HG03039 (cell line): ENCODE data around the gene HUNK.

Experiments
- ATAC-seq: cut with Tn5 transposase; IDR thresholded peaks from one replicate; pipeline ENCODE4 v1.9.1; 2021; ENCODE audit warnings: mild to moderate bottlenecking, moderate library complexity; ENCODE audit not compliant: unreplicated experiment

HUNK gene

DNA sequence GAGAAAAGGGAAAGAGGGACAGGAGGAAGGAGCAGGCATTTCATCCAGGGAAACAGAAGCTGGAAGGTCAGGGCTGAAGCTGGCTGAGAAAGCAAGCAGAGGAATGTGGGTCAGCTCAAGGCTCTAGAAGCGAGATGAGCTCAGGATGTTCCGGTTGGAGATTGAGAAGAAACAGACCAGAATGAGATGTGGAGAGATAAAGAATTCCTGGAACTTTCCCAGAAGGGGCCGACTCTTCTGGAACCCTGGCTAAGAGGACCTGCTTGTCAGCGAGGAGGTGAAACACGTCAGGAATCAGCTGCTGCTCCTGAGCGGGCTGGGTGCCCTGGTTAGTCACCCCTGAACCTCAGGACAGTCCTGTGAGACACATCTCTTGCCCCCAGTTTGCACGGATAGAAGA is 75.9 kb downstream of the HUNK start:
- no peak for ATAC-seq

DNA sequence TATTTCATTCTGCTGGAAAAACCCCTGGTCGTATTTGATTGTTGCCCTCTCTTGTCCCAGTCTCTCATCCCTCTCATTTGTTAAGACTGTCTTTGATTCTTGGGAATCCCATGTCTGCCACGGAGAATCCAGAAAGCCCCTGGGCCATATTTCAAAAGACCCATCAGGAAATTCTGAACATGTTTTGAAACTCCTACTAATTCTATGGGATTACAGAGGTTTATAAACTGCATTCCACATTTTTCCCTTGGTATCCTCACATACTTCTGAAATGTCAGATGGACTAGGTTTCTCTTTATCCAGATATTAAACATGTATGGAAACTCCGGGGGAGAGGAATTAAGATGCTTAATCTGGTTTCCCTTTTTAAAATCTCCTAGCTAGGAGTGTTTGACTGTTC is 80.0 kb downstream of the HUNK start:
- no peak for ATAC-seq

DNA sequence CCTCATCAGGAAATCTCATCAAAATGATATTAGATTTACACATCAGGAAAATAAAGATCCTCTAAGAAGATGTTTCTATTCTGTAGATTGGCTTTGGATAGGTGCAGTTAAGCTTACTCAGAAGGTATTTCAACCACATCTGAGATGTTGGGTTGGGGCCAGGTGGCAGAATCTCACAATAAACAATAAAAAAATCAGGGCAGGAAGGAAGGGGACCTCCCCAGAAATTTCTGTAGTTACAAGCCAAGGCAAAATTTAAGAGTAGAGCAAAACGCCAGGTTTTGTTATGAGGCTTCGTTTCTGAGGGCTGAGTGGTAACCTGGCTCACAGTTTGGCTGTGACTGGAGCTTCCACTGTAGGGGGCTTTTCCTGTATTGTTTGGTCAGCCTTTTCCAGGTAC is 84.8 kb downstream of the HUNK start:
- ATAC-seq: no peak

DNA sequence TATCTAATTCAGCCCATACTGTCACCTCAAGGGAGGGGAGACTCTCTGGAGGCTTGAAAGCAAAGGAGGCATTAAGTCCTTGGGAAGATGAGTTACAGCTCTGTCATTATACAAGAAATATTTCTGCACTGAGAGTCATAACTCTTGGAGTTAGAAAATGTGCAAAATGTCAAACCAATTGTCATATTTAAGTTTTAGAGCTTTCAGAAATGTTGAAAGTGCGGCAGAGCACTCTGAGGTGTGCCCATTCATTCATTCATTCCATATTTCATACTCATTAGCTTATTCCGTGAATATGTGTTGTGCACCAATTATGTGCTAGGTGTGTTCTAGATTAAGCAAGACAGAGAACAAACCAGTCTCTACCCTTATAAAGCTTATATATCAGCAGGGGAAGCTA is 87.1 kb downstream of the HUNK start:
- no peak for ATAC-seq

DNA sequence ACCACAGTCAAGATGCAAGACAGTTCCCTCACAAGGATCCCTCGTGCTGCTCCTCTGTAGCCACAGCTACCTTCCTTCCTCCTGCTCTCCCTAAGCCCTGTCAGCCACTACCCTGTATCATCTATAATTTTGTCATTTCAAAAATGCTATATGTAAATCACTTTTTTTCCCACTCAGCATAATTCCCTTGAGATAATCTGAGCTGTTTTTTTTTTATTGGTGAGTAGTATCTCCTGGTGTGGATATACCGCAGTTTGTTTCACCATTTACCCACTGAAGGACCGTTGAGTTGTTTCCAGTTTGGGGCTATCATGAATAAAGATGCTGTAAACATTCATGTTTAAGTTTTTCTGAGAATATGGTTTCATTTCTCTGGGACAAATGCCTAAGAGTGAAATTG is 88.2 kb downstream of the HUNK start:
- ATAC-seq: no peak

DNA sequence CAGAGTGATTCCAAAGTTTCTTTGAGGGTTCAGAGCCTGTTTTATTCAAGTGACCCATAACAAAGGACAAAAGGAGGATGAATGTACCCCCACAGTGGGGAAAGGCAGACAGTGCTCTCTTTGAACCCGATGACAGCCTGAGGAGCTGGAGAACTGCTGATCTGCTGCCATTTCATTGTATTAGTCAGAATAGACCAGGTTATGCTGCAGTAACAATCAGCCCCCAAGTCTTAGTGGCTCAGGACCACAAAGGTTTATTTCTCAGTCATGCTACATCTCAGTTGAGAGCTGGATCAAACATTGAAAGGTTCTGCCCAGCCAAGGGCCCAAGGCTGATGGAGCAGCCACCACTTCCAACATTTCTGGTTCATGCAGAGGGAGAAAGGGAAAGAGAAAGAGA is 88.9 kb downstream of the HUNK start:
- ATAC-seq: no peak

DNA sequence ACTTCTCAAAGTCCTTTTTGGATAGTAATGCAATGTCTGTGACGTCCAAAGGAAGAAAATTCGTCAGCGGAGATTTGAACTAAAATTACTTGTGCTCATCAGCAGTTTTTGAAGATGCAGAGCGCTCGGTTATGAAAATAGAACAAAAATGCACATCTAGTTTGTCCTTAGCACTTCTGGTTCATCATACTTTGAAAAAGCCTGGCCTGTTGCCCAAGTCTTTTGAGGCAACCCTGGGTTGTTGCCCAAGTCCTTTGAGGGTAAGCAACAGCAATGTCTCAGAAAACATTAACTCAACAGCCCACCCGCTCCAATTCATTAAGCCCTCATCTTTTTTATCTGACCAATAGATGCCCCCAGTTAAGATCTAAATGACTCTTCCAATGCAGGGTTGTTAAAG is 91.9 kb downstream of the HUNK start:
- no peak for ATAC-seq

DNA sequence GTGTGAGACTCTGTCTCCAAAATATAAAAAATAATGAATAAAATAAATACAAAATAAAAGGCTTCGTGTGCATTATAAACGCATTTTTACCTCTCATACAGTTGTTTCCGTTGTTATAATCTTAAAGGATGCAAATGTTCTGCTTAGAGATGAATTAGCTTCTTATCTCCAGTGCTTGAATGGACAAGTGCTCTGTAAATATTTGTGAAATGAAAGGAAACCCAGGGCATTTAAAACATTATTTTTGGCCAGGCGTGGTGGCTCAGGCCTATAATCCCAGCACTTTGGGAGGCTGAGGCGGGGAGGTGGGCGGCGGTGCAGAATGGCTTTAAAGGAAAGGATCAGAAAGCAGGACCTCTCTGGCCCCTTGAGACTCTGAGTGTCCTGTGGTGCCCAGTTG is 94.5 kb downstream of the HUNK start:
- no peak for ATAC-seq

DNA sequence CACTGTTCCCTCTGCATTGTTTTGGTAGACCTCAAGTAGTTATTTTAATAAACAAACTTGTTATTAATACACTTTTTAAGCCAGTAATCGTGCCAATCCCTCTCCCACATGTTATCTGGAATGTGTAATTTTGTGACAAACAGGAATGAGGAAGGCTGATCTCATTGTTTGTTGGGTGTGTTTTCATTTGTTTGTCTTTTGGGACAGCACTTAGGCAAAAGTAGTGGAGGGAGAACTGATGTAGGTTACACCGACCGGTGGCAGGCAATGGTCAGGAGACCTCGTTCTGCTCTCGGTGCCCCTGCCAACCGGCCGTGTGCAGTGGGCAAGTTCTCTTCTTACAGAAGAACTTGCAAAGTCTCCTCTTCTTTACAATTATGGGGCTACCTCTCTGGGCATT is 99.8 kb downstream of the HUNK start:
- no peak for ATAC-seq

DNA sequence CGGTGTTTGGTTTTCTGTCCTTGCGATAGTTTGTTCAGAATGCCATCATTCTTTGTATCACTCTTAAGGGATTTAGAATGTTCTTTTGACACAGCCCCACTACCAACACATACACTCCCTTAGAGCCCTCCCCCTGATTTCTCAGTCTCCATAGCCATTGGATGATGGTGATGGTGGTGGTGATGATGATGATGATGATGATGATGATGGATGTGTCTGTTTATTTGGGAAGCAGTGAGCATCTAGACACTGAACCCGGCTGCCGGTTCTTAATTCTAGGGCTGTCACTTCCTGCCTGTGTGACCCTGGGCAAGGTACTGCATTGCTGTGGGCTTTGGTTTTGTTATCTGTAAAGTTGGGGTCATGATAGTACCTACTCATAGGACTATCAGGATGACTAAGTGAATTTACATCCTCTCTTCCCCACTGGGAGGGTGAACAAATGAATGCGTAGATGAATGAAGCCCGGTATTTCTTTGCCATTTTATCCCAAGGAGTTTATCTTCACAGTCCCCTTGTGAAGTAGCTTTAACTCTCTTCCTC is 100.7 kb downstream of the HUNK start:
- no peak for ATAC-seq

DNA sequence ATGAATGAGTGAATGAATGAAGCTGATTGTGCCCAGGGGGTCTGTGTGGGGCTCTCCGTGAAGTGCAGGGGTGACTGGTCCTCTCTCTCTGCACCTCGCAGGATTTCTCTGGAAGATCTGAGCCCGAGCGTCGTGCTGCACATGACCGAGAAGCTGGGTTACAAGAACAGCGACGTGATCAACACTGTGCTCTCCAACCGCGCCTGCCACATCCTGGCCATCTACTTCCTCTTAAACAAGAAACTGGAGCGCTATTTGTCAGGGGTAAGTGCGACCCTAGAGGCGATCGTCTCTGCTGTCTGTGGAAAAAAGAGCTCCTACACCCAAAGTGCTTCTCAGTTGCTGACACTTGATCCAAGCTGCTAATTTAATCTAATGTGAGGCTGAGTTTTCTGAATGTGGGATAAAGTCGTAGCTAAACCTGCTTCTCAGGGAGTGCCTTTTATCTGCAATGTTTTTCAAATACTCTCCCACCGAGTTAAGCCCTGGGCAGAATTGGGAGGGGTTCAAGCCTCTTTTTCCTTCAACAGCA is 101.7 kb downstream of the HUNK start:
- ATAC-seq: no peak

DNA sequence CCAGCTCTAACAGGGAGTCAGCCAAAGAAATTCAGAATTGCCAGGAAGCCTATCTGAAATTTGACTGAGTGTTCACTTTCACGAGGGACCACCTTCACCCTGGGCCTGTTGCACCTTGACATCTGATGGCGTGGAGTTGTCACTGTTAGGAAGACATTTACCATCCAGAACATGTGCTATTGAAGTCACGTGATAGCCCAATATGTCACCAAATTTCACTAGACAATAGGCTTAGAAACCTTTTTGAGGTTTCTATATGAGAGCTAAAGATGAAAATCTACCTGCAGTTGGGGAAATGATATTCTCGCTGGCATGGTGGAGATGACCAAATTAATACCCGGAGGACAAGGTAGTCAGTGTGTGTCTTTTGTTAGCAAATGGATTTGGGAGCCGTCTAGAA is 102.7 kb downstream of the HUNK start:
- ATAC-seq: no peak

DNA sequence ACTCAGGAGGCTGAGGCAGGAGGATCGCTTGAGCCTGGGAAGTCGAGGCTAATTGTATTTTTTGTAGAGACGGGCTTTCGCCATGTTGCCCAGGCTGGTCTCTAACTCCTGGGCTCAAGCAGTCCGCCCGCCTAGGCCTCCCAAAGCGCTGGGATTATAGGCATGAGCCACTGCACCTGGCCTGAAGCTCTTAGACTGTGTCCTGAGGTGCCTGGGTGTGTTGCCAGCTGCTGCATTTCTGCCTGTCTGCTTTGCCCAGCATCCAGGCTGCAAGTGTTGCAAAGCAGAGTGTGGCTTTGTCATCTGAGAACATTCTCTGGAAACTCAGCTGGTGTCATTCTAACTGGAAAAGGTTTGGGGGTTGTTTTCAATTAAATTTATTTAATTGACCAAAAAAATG is 105.0 kb downstream of the HUNK start:
- ATAC-seq: no peak

DNA sequence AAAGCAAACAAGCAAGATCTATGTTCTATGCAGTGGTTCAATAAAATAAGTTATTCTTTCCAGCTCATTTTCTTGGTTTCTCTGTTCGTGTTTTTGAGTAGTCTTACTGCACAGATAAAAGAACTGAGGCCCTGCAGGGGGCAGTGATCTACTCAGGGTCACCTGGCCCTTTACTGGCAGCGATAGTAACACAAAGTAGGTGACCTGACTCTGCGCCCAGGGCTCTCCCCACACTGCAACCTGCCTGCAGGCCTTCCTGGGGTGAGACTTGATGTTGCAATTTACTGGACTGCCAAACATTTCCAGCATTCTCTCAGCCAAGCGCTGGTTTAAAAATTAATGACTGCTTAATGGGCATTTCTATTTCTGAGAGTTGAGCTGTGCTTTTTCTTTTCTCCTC is 110.3 kb downstream of the HUNK start:
- no peak for ATAC-seq

DNA sequence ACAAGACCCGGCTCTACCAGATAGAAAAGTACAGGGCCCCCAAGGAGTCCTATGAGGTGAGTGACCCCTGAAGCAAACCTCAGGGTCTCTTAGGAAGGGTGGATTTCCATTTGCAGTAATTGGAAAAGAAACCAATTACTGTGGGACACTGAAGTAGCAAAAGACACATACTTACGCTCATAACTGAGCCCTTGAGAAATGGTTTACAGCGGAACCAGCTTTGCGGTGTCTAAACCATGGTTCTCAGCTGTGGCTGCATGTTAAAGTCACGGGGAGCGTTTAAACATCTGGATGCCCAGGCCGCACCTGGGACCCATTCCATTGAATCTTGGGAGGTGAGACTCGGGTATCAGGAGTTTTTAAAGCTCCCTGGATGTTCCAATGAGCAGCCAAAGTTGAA is 110.7 kb downstream of the HUNK start:
- ATAC-seq: no peak

DNA sequence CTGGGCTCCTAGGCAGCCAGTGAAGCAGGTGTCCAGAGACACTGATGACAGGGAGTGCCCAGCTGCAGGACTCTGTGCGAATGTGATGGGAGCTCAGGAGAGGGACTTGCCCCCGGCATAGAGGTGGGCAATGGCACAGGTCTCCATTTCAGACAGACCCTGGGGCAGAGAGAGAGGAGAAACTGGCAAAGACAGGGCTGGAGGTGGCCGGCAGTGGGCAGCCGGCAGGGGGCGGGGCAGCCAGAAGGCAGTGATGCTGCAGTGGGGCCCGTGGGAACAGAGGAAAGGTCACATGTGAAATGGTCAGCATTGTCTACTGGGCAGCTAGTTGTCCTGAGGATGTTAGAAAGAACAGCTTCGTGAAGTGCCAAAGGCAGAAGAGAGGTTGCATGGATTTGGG is 112.6 kb downstream of the HUNK start:
- no peak for ATAC-seq

DNA sequence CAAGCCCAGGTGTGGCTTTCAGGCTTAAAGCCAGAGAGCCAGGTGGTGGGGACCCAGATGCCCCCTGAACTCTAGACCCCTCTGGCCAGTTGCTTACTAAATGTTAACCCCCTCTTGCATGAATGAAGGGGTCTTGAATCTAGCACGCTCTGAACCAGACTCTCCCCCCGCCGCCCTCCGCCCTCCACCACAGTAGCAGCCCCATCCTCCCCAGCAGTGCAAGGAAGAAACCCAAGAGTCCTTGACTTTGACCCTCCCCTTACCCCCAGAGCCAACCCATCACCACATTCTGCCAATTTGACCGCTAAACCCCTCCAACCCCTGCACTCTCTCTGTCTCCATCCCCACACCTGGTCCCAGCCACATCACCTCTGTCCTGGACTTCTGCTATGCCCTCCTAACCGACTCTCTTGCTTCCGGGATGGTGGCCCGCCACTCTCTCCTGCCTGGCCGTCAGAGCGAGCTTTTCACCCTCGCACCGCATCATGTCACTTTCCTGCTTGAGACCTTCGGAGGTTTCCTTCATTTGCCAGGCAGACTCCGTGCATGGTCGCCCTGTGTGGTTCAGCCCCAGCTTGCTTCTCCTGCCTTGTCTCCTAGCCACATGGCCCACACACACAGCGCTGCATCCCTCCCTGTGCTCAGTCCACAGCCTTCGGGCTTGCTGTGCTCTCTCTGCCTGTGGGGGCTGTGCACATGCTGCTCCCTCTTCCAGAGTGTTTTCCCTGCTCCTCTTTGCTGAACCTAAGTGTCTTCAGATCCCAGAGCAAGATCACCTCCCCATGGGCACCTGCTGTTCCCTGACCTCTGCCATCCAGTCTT is 113.4 kb downstream of the HUNK start:
- ATAC-seq: no peak

DNA sequence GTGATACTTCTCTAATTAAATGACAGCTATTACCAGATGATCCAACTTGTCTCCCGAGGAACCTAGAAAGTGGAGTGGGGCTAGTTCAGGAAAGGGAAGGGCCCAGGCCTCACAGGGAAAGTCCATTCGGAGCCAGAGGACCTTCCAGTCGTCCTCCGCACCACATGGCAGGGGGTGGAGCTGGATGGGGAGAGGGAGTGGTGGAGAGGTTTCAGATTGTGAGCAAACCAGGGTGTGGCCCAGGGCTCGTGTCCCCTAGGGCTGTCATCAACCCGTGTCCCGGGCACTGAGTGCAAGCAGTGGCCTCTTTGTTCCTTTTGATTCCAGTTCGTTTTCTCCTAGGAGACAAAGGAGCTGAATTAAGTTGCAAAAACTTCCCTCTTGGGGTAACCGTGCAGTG is 114.9 kb downstream of the HUNK start:
- no peak for ATAC-seq

DNA sequence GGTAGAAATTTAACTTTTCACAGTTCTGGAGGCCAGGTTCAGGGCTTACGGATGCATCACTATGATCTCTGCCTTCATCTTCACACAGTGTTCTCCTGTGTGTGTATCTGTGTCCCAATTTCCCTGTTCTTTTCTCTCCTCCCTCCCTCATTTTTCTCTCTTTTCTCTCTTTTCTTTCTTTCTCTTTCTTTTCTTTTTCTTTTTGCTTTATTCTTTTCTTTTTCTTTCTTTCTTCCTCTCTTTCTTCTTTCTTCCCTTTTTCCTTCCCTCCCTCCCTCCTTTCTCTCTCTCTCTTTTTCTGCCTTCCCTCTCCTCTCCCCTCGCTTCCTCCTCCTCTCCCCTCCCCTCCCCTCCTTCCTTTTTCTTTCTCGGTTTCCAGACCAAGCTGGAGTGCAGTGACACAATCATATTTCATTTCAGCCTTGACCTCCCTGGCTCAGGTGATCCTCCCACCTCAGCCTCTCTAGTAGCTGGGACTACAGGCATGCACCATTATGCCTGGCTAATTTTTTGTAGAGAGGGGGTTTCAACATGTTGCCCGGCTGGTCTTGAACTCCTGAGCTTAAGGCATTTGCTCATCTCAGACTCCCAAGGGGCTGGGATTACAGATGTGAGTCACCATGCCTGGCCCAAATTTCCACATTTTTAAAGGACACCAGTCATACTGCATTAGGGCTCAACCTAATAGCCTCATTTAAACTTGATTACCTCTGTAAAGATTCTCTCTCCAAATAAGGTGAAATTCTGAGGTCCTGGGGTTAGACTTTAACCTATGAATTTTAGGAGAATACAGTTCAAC is 115.9 kb downstream of the HUNK start:
- ATAC-seq: no peak

DNA sequence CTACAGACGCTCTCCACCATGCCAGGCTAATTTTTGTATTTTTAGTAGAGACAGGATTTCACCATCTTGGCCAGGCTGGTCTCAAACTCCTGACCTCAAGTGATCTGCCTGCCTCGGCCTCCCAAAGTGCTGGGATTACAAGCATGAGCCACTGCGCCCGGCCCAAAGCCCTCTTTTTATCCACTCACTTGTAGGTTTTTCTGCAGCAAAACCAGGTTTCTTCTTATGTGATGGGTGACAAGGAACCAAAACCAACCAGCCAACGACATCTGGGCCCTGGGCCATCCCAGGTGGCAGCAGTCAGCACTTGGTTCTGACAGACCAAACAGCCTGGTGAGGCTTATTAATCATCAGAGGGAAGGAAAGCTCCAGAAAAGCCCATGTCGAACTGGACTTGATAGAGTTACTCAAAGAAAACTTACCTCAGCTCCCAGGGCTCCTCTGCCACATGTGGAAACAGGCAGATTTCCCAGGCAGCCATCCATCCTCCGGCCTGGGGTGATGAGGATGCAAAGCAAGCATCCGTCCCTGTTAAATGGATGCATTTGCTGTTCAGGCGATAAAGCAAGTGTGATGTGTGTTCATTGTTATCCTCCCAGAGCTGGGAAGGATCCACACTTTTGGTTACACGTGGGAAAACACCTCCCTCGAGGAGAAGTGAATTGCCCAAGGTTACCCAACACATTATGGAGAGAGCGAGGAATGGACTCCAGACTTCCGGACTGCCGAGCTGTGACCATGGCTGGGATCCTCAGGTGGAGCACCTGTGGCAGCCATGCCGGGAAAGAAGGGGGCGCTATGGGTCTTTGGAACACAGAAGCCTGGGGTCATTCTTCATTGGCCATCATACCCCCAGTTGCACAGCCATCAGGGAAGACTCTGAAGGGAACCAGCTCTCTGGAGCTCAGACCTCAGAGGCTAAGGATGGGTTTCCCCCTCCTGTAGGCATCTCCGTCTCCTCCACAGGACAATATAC is 118.8 kb downstream of the HUNK start:
- no peak for ATAC-seq

DNA sequence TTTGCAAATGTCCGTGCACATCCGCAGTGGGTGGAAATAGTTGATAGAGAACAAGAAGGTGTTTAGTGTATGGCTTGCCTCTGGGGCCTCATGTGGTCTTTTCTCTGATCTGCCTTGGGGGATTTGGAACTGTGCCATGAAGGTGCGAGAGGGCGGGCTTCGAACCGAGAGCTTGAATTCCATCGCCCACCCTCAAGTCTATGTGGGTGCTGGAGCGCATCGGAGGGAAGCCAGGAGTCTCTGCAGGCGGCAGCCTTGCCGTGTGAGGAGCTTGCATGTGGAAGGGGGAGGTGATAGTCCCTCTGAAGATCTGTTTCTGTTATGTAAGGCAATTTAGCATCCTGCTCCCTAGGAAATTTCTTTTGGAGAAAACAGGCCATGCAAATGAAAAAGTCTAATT is 119.6 kb downstream of the HUNK start:
- ATAC-seq: no peak
